ENCODE measurements around the gene PIGQ. TPM values are rescaled to one million over a fixed set of nuclear protein-coding genes. Genes with fewer than 3 reads are reported as not detected.

Gene PIGQ
- total and polyA plus RNA-seq, 2 of the 8 experiments (the other 6 are each of a cell fraction or from before 2014, with no cell fraction given) = 36.0 to 49.2 TPM

DNA sequence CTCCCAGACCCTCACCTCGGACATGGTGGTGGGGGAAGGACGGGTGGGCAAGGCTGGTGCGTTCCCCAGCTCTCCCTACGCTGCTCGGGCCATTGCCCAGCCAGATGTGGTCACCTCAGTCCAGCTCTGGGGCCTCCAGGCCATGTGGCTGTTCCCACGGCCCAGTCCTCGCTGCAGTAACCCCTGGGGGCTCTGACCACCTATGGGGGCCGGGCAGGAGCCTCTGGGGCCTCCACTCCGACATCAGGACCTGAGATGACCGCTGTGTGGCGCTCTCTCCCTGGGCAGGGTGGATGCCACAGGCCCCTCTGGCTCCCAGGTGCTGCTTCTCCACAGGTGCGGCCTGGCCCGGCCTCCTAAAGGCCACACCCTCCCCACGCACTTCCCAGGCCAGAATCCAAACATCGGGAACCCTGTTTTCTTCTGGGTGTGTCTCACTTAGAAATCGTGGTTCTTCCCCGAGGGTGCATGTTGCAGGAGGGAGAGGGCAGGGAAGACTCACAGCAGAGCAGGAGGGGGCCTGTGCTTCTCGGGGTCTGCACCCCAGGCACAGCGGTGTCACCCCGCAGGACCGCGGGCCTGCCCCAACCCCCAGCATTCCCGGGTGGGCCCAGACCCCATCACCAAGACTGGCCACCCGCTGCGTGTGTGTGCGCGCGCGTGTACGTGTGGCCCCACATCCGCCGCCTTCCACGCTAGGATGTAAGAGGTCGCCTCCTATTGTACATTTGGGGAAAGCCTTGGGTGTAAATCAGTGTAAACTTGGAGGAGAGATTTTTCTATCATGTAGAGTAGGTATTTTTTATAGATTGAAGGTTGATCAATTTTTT is 48.2 kb upstream of the PIGQ start (continued):
- TF ChIP-seq, protein P1, sequence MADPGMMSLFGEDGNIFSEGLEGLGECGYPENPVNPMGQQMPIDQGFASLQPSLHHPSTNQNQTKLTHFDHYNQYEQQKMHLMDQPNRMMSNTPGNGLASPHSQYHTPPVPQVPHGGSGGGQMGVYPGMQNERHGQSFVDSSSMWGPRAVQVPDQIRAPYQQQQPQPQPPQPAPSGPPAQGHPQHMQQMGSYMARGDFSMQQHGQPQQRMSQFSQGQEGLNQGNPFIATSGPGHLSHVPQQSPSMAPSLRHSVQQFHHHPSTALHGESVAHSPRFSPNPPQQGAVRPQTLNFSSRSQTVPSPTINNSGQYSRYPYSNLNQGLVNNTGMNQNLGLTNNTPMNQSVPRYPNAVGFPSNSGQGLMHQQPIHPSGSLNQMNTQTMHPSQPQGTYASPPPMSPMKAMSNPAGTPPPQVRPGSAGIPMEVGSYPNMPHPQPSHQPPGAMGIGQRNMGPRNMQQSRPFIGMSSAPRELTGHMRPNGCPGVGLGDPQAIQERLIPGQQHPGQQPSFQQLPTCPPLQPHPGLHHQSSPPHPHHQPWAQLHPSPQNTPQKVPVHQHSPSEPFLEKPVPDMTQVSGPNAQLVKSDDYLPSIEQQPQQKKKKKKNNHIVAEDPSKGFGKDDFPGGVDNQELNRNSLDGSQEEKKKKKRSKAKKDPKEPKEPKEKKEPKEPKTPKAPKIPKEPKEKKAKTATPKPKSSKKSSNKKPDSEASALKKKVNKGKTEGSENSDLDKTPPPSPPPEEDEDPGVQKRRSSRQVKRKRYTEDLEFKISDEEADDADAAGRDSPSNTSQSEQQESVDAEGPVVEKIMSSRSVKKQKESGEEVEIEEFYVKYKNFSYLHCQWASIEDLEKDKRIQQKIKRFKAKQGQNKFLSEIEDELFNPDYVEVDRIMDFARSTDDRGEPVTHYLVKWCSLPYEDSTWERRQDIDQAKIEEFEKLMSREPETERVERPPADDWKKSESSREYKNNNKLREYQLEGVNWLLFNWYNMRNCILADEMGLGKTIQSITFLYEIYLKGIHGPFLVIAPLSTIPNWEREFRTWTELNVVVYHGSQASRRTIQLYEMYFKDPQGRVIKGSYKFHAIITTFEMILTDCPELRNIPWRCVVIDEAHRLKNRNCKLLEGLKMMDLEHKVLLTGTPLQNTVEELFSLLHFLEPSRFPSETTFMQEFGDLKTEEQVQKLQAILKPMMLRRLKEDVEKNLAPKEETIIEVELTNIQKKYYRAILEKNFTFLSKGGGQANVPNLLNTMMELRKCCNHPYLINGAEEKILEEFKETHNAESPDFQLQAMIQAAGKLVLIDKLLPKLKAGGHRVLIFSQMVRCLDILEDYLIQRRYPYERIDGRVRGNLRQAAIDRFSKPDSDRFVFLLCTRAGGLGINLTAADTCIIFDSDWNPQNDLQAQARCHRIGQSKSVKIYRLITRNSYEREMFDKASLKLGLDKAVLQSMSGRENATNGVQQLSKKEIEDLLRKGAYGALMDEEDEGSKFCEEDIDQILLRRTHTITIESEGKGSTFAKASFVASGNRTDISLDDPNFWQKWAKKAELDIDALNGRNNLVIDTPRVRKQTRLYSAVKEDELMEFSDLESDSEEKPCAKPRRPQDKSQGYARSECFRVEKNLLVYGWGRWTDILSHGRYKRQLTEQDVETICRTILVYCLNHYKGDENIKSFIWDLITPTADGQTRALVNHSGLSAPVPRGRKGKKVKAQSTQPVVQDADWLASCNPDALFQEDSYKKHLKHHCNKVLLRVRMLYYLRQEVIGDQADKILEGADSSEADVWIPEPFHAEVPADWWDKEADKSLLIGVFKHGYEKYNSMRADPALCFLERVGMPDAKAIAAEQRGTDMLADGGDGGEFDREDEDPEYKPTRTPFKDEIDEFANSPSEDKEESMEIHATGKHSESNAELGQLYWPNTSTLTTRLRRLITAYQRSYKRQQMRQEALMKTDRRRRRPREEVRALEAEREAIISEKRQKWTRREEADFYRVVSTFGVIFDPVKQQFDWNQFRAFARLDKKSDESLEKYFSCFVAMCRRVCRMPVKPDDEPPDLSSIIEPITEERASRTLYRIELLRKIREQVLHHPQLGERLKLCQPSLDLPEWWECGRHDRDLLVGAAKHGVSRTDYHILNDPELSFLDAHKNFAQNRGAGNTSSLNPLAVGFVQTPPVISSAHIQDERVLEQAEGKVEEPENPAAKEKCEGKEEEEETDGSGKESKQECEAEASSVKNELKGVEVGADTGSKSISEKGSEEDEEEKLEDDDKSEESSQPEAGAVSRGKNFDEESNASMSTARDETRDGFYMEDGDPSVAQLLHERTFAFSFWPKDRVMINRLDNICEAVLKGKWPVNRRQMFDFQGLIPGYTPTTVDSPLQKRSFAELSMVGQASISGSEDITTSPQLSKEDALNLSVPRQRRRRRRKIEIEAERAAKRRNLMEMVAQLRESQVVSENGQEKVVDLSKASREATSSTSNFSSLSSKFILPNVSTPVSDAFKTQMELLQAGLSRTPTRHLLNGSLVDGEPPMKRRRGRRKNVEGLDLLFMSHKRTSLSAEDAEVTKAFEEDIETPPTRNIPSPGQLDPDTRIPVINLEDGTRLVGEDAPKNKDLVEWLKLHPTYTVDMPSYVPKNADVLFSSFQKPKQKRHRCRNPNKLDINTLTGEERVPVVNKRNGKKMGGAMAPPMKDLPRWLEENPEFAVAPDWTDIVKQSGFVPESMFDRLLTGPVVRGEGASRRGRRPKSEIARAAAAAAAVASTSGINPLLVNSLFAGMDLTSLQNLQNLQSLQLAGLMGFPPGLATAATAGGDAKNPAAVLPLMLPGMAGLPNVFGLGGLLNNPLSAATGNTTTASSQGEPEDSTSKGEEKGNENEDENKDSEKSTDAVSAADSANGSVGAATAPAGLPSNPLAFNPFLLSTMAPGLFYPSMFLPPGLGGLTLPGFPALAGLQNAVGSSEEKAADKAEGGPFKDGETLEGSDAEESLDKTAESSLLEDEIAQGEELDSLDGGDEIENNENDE (IDR thresholded peaks at IDR 0.05; ENCODE audit: insufficient replicate concordance, low read length) = no peak
- TF ChIP-seq EZH2 (IDR thresholded peaks at IDR 0.05; ENCODE audit: low read depth, low read length, severe bottlenecking) (no peak), RBBP5 (IDR thresholded peaks at IDR 0.05; ENCODE audit: borderline replicate concordance, low read depth, low read length) (no peak), SUZ12 (IDR thresholded peaks at IDR 0.05; ENCODE audit: low read length) (no peak), CBX5 (IDR thresholded peaks at IDR 0.05; ENCODE audit: low read depth, low read length) (no peak), USF2 (IDR thresholded peaks at IDR 0.05; ENCODE audit: low read length) (no peak), RXRA (IDR thresholded peaks at IDR 0.05; ENCODE audit: insufficient read depth, low read depth, low read length) (no peak), SIRT6 (IDR thresholded peaks at IDR 0.05; ENCODE audit: low read length) (no peak)

All from H1 (cell line).